GM10847 (cell line): ENCODE measurements around the gene OLA1.

ENCODE experiments used
- POLR2A ChIP-seq: IDR thresholded peaks from 2 replicates; pipeline ENCODE4 v1.6.1; 2011; ENCODE audit not compliant: insufficient read length; ENCODE audit errors: extremely low read depth

Gene OLA1

GRCh38 chr2:174248187-174248997 is at the start of gene OLA1:
Gene OLA1, minus strand, starts transcription at chr2:174248532. Its CDS starts 1,717 bp downstream, at chr2:174246815.
- TF ChIP-seq POLR2A, result peak; percentile 73

- TF ChIP-seq POLR2A, result no peak
These were observed 44.6 kb upstream of the OLA1 start for GRCh38 chr2:174292908-174293307.

GRCh38 chr2:174286172-174286571 is 37.8 kb upstream of the OLA1 start:
- no peak for TF ChIP-seq POLR2A

- no peak for TF ChIP-seq POLR2A
These were observed 34.1 kb upstream of the OLA1 start for GRCh38 chr2:174282441-174282840.

- TF ChIP-seq POLR2A, result no peak
These were observed 33.4 kb upstream of the OLA1 start for GRCh38 chr2:174281736-174282135.

GRCh38 chr2:174280596-174280995 is 32.3 kb upstream of the OLA1 start:
- no peak for TF ChIP-seq POLR2A

- TF ChIP-seq POLR2A, result no peak
These were observed 18.0 kb upstream of the OLA1 start for GRCh38 chr2:174266288-174266687.

GRCh38 chr2:174263997-174264396 is 15.7 kb upstream of the OLA1 start:
- TF ChIP-seq POLR2A, result no peak

GRCh38 chr2:174259981-174260380 is 11.6 kb upstream of the OLA1 start:
- no peak for TF ChIP-seq POLR2A

- TF ChIP-seq POLR2A, result no peak
These were observed 5.9 kb upstream of the OLA1 start for GRCh38 chr2:174254267-174254666.

GRCh38 chr2:174248998-174249592 is 763 bp upstream of the OLA1 start:
- no peak for TF ChIP-seq POLR2A

- TF ChIP-seq POLR2A, result no peak
These were observed 702 bp downstream of the OLA1 start for GRCh38 chr2:174247474-174248186.

- TF ChIP-seq POLR2A, result no peak
These were observed 1.4 kb downstream of the OLA1 start for GRCh38 chr2:174246944-174247381.

- TF ChIP-seq POLR2A, result no peak
These were observed 3.3 kb downstream of the OLA1 start for GRCh38 chr2:174245065-174245464.

GRCh38 chr2:174243812-174244211 is 4.5 kb downstream of the OLA1 start:
- TF ChIP-seq POLR2A, result no peak

- no peak for TF ChIP-seq POLR2A
These were observed 8.2 kb downstream of the OLA1 start for GRCh38 chr2:174240097-174240496.
